HepG2 (cell line): Measurements from ENCODE around the gene EFS. TPM values are rescaled to one million over a fixed set of nuclear protein-coding genes. Genes with fewer than 3 reads are reported as not detected.
A peak's percentile ranks its signal among the peaks of the same experiment; 100 is the strongest.

ENCODE experiments used
- BCL6 ChIP-seq: IDR thresholded peaks from 2 replicates; pipeline ENCODE4 v1.6.1; 2016; ENCODE audit warnings: missing genetic modification reagents, missing compliant biosample characterization
- CREM ChIP-seq, 2 experiments: sonication (generic) in 1 of 2; formaldehyde crosslinking in 1 of 2; IDR thresholded peaks; 2 replicates each; pipeline versions ENCODE4 v1.4.0 to v1.6.1; 2016 to 2020; ENCODE audit warnings: antibody characterized with exemption in 1 of 2, mild to moderate bottlenecking in 1 of 2, missing genetic modification reagents in 1 of 2
- ISX ChIP-seq: sonication (generic); formaldehyde crosslinking; conservative IDR thresholded peaks from 2 replicates; pipeline ENCODE4 v1.5.0; 2020; ENCODE audit warnings: missing genetic modification reagents
- MBD4 ChIP-seq: IDR thresholded peaks from 2 replicates; pipeline ENCODE4 v1.6.1; 2012; ENCODE audit warnings: low read length, inconsistent platforms, borderline replicate concordance
- NFE2 ChIP-seq: sonication (generic); formaldehyde crosslinking; IDR thresholded peaks from 2 replicates; pipeline ENCODE4 v1.4.0; 2020; ENCODE audit warnings: missing genetic modification reagents
- SALL2 ChIP-seq: sonication (generic); formaldehyde crosslinking; IDR thresholded peaks from 2 replicates; pipeline ENCODE4 v1.8.1; 2023; ENCODE audit warnings: mild to moderate bottlenecking, missing genetic modification reagents, inconsistent platforms
- SRF ChIP-seq: IDR thresholded peaks from 2 replicates; pipeline ENCODE4 v1.6.1; 2011; ENCODE audit warnings: mild to moderate bottlenecking, low read depth, low read length, moderate library complexity
- YEATS4 ChIP-seq: sonication (generic); formaldehyde crosslinking; IDR thresholded peaks from 2 replicates; pipeline ENCODE4 v1.4.0; 2020; ENCODE audit warnings: missing genetic modification reagents, borderline replicate concordance
- ZNF160 ChIP-seq: sonication (generic); formaldehyde crosslinking; IDR thresholded peaks from 2 replicates; pipeline ENCODE4 v1.8.0; 2022; ENCODE audit warnings: mild to moderate bottlenecking, inconsistent platforms, missing genetic modification reagents
- ZNF343 ChIP-seq: sonication (generic); formaldehyde crosslinking; IDR thresholded peaks from 2 replicates; pipeline ENCODE4 v1.4.0; 2020; ENCODE audit warnings: mild to moderate bottlenecking, missing genetic modification reagents
- ZNF407 ChIP-seq: sonication (generic); formaldehyde crosslinking; IDR thresholded peaks from one replicate; pipeline ENCODE4 v1.5.1; 2020; ENCODE audit warnings: mild to moderate bottlenecking, missing genetic modification reagents; ENCODE audit errors: not compliant biosample characterization
- polyA plus RNA-seq, 8 experiments: library from polyadenylated mRNA; depleted of rRNA in 3 of 8; stranded (reverse) in 7 of 8; unstranded in 1 of 8; fragments of >200 nt; fragmentation: Illumina TruSeq in 4 of 8; extraction: Trizol in 4 of 8; gene quantifications; 2 replicates each; pipeline versions ENCODE4 v1.2.1 to v1.2.3, GENCODE V29; 2011 to 2016; ENCODE audit warnings: low read depth in 4 of 8, missing spikeins in 1 of 8, mixed read lengths in 1 of 8; ENCODE audit not compliant: insufficient read depth in 1 of 8
- total RNA-seq, 5 experiments: library from RNA; depleted of rRNA; stranded (reverse); fragments of >200 nt; fragmentation: Illumina TruSeq; extraction: Trizol; gene quantifications; 2 replicates each; pipeline ENCODE4 v1.2.3, GENCODE V29; 2016; ENCODE audit warnings: low read depth in 1 of 5
- TF ChIP-seq, protein P1 (sequence below): sonication (generic); formaldehyde crosslinking; IDR thresholded peaks from 2 replicates; pipeline ENCODE4 v1.5.0; 2020; ENCODE audit warnings: mild to moderate bottlenecking, missing genetic modification reagents, borderline replicate concordance

The EFS gene
- total and polyA plus RNA-seq, 2 of the 13 experiments (the other 11 are each of a cell fraction or from before 2014, with no cell fraction given) = not detected

- no peak for TF ChIP-seq ZNF407
- no peak; the same call in 1 of the 2 replicates for TF ChIP-seq BCL6 (CRISPR knock-in tag)
- TF ChIP-seq MBD4 = no peak
- no peak for TF ChIP-seq YEATS4 (CRISPR knock-in tag)
- TF ChIP-seq ISX (CRISPR knock-in tag) = no peak; the same call in 1 of the 2 replicates
- no peak for TF ChIP-seq CREM (IDR thresholded peaks at IDR 0.05)
- TF ChIP-seq CREM (CRISPR knock-in tag; IDR thresholded peaks at IDR 0.05) = no peak; the same call in 1 of the 2 replicates
- 0 out of 2 replicates have a peak, but pooled peaks have one; percentile 2 for TF ChIP-seq ZNF160
- no peak for TF ChIP-seq SALL2 (CRISPR knock-in tag)
- no peak for TF ChIP-seq SRF
- TF ChIP-seq ZNF343 (CRISPR knock-in tag) = no peak
- TF ChIP-seq, protein P1, sequence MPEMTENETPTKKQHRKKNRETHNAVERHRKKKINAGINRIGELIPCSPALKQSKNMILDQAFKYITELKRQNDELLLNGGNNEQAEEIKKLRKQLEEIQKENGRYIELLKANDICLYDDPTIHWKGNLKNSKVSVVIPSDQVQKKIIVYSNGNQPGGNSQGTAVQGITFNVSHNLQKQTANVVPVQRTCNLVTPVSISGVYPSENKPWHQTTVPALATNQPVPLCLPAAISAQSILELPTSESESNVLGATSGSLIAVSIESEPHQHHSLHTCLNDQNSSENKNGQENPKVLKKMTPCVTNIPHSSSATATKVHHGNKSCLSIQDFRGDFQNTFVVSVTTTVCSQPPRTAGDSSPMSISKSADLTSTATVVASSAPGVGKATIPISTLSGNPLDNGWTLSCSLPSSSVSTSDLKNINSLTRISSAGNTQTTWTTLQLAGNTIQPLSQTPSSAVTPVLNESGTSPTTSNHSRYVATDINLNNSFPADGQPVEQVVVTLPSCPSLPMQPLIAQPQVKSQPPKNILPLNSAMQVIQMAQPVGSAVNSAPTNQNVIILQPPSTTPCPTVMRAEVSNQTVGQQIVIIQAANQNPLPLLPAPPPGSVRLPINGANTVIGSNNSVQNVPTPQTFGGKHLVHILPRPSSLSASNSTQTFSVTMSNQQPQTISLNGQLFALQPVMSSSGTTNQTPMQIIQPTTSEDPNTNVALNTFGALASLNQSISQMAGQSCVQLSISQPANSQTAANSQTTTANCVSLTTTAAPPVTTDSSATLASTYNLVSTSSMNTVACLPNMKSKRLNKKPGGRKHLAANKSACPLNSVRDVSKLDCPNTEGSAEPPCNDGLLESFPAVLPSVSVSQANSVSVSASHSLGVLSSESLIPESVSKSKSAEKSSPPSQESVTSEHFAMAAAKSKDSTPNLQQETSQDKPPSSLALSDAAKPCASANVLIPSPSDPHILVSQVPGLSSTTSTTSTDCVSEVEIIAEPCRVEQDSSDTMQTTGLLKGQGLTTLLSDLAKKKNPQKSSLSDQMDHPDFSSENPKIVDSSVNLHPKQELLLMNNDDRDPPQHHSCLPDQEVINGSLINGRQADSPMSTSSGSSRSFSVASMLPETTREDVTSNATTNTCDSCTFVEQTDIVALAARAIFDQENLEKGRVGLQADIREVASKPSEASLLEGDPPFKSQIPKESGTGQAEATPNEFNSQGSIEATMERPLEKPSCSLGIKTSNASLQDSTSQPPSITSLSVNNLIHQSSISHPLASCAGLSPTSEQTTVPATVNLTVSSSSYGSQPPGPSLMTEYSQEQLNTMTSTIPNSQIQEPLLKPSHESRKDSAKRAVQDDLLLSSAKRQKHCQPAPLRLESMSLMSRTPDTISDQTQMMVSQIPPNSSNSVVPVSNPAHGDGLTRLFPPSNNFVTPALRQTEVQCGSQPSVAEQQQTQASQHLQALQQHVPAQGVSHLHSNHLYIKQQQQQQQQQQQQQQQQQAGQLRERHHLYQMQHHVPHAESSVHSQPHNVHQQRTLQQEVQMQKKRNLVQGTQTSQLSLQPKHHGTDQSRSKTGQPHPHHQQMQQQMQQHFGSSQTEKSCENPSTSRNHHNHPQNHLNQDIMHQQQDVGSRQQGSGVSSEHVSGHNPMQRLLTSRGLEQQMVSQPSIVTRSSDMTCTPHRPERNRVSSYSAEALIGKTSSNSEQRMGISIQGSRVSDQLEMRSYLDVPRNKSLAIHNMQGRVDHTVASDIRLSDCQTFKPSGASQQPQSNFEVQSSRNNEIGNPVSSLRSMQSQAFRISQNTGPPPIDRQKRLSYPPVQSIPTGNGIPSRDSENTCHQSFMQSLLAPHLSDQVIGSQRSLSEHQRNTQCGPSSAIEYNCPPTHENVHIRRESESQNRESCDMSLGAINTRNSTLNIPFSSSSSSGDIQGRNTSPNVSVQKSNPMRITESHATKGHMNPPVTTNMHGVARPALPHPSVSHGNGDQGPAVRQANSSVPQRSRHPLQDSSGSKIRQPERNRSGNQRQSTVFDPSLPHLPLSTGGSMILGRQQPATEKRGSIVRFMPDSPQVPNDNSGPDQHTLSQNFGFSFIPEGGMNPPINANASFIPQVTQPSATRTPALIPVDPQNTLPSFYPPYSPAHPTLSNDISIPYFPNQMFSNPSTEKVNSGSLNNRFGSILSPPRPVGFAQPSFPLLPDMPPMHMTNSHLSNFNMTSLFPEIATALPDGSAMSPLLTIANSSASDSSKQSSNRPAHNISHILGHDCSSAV (CRISPR knock-in tag) = no peak
- TF ChIP-seq NFE2 = no peak
These were observed 42.1 kb downstream of the EFS start (continued) for GRCh38 chr14:23322568-23323517.
